Progenitor cell of endocrine pancreas (in vitro differentiated cells): ENCODE data around the gene PAWR. TPM values are rescaled to one million over a fixed set of nuclear protein-coding genes. Genes with fewer than 3 reads are reported as not detected.
"Not testable (repeated sequence)": the region's sequence is repeated elsewhere in the genome, so short reads cannot be mapped to it uniquely, and the experiment has no call there.

ENCODE experiments used
- DNase-seq: peaks from one replicate; pipeline ENCODE4 v3.0.0; 2021; ENCODE audit warnings: low spot score; ENCODE audit not compliant: unreplicated experiment
- H3K27ac Mint-ChIP-seq: 2 replicates; pipeline ENCODE4 v1.8.0; 2021; ENCODE audit warnings: mild to moderate bottlenecking, moderate library complexity, mixed read lengths
- H3K27me3 Mint-ChIP-seq: 2 replicates; pipeline ENCODE4 v1.8.0; 2021; ENCODE audit warnings: mixed read lengths
- H3K36me3 Mint-ChIP-seq: 2 replicates; pipeline ENCODE4 v1.8.0; 2022; ENCODE audit warnings: mixed read lengths; ENCODE audit not compliant: insufficient read depth
- H3K4me1 Mint-ChIP-seq: 2 replicates; pipeline ENCODE4 v1.8.0; 2021; ENCODE audit warnings: low read depth, mixed read lengths
- H3K4me3 Mint-ChIP-seq: 2 replicates; pipeline ENCODE4 v1.8.0; 2021; ENCODE audit warnings: low read depth, mild to moderate bottlenecking, moderate library complexity, mixed read lengths
- H3K9me3 Mint-ChIP-seq: 2 replicates; pipeline ENCODE4 v1.8.0; 2021; ENCODE audit warnings: low read depth, mixed read lengths
- total RNA-seq: library from RNA; stranded (reverse); gene quantifications from 2 replicates; pipeline ENCODE4 v1.2.1, GENCODE V29; 2021
- TF ChIP-seq, protein P1 (sequence below): fragments of 200-600 bp; sonication (generic); IDR thresholded peaks from one replicate; pipeline ENCODE4 v1.5.0; 2021; ENCODE audit warnings: antibody characterized with exemption, mild to moderate bottlenecking; ENCODE audit not compliant: unreplicated experiment

PAWR gene
- total RNA-seq, 1 donor from 2014 or later, result 85.7 TPM

DNA sequence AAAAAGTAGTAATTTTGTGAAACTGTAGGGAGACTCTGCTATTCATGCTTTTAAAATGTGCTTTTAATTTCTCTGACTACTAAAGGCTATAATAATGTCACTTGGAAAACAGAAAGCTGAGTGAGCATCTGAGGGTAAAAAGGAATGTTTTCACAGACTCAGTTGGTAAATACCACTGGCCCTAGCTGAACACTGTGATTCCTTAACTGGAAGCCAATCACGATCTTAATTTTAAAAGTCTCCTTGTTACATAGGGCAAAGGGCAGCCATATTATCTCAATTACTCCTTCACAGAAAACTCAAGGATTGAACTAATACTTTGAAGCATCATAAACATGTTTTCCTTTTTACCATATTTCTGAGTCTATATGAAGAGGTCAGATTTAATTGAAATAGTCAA is 41.9 kb downstream of the PAWR start:
- peaks cover 22% of the 10 kb centered on the region for H3K4me1 Mint-ChIP-seq
- TF ChIP-seq, protein P1, sequence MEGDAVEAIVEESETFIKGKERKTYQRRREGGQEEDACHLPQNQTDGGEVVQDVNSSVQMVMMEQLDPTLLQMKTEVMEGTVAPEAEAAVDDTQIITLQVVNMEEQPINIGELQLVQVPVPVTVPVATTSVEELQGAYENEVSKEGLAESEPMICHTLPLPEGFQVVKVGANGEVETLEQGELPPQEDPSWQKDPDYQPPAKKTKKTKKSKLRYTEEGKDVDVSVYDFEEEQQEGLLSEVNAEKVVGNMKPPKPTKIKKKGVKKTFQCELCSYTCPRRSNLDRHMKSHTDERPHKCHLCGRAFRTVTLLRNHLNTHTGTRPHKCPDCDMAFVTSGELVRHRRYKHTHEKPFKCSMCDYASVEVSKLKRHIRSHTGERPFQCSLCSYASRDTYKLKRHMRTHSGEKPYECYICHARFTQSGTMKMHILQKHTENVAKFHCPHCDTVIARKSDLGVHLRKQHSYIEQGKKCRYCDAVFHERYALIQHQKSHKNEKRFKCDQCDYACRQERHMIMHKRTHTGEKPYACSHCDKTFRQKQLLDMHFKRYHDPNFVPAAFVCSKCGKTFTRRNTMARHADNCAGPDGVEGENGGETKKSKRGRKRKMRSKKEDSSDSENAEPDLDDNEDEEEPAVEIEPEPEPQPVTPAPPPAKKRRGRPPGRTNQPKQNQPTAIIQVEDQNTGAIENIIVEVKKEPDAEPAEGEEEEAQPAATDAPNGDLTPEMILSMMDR, result no peak
- DNase-seq, result no peak
- no peaks in the 10 kb centered on the region for H3K27me3 Mint-ChIP-seq
- H3K36me3 Mint-ChIP-seq, result peaks cover under 1% of the 10 kb centered on the region
- no peaks in the 10 kb centered on the region for H3K9me3 Mint-ChIP-seq
- no peak overlapping the region for H3K4me3 Mint-ChIP-seq
- H3K27ac Mint-ChIP-seq, result no peak overlapping the region

DNA sequence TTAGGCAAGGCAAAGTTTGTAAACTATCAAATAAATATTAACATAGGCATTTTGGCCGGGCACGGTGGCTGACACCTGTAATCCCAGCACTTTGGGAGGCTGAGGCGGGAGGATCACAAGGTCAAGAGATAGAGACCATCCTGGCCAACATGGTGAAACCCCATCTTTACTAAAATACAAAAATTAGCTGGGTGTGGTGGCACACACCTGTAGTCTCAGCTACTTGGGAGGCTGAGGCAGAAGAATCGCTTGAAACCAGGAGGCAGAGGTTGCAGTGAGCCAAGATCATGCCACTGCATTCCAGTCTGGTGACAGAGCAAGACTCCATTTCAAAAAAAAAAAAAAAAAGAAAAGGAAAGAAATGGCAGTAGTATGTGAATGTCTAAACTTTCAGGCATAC is 43.9 kb downstream of the PAWR start:
- not testable (repeated sequence) for H3K36me3 Mint-ChIP-seq, DNase-seq, H3K9me3 Mint-ChIP-seq, H3K4me3 Mint-ChIP-seq, H3K27ac Mint-ChIP-seq, H3K27me3 Mint-ChIP-seq
- H3K4me1 Mint-ChIP-seq, result peaks cover 27% of the 10 kb centered on the region

DNA sequence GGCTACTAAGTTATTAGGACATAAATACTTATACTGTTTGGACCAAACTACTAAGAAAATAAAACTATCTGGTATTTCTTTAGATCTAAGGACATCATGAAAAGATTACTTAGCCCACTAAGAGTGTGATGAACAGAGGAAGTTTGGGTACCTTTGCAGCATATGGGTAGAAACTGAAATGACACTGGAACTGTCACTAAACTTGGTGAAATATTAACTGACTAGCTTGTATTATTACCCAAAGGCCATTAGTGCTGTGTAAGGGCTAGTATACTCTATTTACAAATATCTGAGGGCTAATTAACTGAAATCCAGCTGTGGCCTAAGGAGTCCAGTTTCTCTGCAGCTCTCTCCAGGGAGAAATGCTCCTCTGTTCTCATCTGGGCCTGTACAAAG is 45.5 kb downstream of the PAWR start:
- TF ChIP-seq, protein P1, result no peak
- no peak overlapping the region for H3K27ac Mint-ChIP-seq
- peaks cover 27% of the 10 kb centered on the region for H3K4me1 Mint-ChIP-seq

DNA sequence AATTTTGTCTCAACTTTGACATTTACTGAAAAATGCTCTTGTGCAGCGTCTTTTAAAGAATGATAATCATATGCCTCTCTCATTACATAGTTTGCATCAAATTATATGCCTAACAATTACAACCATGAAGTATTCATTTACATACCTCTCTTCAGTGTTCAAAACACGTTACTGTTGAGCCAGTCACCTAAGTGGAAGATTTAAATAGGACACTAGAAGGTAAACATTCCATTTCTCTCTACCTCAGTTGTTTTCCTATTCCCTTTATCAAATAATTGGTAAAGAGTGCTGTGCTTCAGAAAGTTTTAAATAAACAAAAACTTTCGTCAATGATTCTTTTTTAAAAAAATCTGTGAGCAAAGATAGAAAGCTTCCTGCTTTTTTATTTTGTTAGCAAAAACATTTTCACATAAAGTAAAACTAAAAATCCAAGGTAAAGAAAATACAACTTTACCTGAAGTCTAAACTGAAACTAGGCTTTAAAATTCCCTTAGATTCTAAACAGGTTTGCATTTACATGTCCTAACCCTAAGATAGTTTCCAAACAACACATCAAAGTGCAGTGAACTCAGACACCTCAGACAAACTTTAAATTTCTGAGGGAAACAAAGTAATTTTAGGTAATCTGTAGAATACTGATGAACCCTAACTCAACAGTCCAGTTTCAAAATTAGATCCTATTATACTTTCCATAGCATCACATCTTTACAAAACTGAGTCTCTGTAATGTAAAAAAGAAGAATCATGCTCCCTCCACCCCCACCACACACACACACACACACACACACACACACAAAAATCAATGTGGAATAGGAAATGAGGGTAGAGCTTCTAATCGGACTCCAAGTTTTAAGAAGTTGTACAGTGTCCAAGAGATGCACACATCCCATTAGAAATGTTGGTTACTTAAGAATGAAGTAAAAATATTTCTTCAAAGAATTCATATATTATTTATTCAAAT is 46.2 kb downstream of the PAWR start:
- Mint-ChIP-seq H3K27ac (peak overlapping the region; percentile 19), H3K27me3 (no peaks in the 10 kb centered on the region), H3K4me3 (no peak overlapping the region)

More for the DNA sequence above, 45.5 kb downstream of the PAWR start:
- no peaks in the 10 kb centered on the region for H3K27me3 Mint-ChIP-seq
- H3K9me3 Mint-ChIP-seq, result no peaks in the 10 kb centered on the region
- no peak for DNase-seq
- no peak overlapping the region for H3K4me3 Mint-ChIP-seq
- no peaks in the 10 kb centered on the region for H3K36me3 Mint-ChIP-seq

DNA sequence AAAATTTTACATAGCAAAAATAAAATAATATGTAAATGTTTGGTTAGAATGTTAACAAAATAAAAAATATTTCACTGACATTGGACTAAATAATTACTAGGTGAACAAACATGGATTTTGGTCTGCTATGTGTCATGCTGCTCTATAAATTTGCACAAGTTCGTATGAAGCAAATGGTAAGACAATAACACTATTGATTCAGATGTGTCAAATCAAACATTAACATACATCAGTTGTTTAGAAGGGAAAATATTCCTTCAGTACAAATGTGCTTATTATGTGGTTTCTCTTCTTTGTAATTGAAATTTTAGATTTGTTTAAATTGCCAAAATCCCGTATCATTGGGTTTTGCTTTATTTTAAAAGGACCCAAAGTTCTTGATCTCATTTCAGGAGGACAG is 46.9 kb downstream of the PAWR start:
- H3K4me3 Mint-ChIP-seq, result no peak overlapping the region
- TF ChIP-seq, protein P1, result no peak
- H3K9me3 Mint-ChIP-seq, result no peaks in the 10 kb centered on the region
- no peak for DNase-seq
- H3K27me3 Mint-ChIP-seq, result no peaks in the 10 kb centered on the region
- no peak overlapping the region for H3K27ac Mint-ChIP-seq
- no peaks in the 10 kb centered on the region for H3K36me3 Mint-ChIP-seq
- peaks cover 25% of the 10 kb centered on the region for H3K4me1 Mint-ChIP-seq

More for the DNA sequence above, 46.2 kb downstream of the PAWR start:
- no peaks in the 10 kb centered on the region for H3K9me3 Mint-ChIP-seq
- peaks cover 27% of the 10 kb centered on the region for H3K4me1 Mint-ChIP-seq
- no peak for DNase-seq
- TF ChIP-seq, protein P1, result no peak
- no peaks in the 10 kb centered on the region for H3K36me3 Mint-ChIP-seq

DNA sequence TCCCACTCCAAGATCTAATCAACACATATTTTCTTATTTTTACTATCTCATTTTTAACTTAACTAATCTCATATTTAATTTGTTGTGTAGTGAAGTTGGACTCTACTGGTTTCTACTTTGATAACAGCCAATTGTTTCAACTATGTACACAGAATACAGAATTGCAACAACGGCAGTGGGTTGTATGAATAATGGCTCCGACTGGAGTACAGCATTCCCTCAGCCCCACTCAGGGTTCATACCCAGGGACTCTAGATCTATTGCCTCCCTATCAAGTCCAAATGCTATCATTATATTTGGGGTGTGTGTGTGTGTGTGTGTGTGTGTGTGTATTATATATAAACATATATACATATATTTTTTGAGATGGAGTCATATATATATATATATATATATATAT is 52.3 kb downstream of the PAWR start:
- peaks cover 5% of the 10 kb centered on the region for H3K4me1 Mint-ChIP-seq
- H3K9me3 Mint-ChIP-seq, result no peaks in the 10 kb centered on the region
- DNase-seq, result no peak
- no peak overlapping the region for H3K27ac Mint-ChIP-seq
- no peaks in the 10 kb centered on the region for H3K36me3 Mint-ChIP-seq
- no peaks in the 10 kb centered on the region for H3K27me3 Mint-ChIP-seq
- no peak overlapping the region for H3K4me3 Mint-ChIP-seq
- TF ChIP-seq, protein P1, result no peak
